Measurements from ENCODE around the gene TCF7L2.

Gene TCF7L2

GRCh38 chr10:113139699-113140098 is 189.7 kb downstream of the TCF7L2 start:
- DNase-seq = no peak

GRCh38 chr10:113140143-113141011 is 190.3 kb downstream of the TCF7L2 start:
- DNase-seq = no peak

GRCh38 chr10:113142601-113143362 is 192.7 kb downstream of the TCF7L2 start:
- no peak for DNase-seq

DNA sequence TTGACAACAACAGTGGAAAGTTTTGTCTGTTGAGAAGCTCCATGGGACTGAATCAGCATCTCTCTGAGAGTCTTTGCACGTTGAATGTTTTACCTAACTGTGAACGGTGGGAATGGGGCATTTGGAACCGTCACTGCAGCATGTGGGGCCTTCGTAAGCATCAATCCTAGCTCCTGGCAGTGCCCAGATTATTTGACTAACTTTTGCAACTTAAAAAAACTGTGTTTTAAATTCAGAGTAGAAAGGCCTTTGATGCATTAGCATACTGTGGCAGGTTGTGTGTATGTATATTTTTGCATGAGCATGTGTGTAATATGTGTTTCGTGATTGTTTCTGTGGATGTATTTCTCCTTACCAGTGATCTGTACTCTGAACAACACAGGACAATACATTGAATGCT is 194.5 kb downstream of the TCF7L2 start:
- no peak for DNase-seq

- DNase-seq = no peak
Measured at GRCh38 chr10:113148071-113148825, 198.2 kb downstream of the TCF7L2 start.

DNA sequence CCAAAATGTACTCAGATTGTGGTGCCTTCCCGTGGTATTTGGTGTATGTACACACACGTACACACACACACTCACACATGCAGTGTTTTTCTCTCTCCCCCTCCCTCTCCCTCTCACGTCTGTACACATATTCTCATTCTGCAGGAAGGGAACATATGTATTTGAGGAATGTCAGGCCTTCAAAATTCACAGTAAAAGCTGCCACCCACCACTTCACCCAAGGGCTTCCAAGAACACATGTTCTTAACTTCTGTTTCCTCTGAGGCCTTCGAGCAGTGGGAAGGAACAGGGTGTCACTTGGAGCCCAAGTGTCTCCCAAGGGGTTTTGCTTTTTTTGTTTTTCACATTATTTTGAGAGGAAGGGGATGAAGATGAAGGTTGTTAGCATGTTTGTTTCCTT is 198.9 kb downstream of the TCF7L2 start:
- peak in 9 of 58 donors; percentile 8 to 41 (median 16) for DNase-seq

DNA sequence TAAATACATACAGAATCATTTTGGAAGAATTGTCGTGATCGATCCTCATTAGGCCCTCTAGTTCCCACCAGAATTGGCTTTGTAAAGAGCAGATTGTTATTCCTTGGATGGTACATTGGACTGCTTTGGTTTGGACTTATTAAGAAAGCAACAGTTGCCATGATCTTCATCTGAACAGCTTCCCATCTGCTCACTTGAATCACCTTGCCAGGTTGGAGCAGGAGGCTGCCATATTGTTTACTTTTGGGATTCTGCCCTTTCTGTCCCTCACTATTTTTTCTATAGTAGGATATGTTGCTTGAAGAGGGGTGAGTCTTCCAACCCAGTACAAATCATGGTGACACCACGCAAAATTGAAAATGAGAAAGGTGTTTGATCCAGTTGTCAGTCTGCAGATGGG is 199.6 kb downstream of the TCF7L2 start:
- DNase-seq = no peak

DNA sequence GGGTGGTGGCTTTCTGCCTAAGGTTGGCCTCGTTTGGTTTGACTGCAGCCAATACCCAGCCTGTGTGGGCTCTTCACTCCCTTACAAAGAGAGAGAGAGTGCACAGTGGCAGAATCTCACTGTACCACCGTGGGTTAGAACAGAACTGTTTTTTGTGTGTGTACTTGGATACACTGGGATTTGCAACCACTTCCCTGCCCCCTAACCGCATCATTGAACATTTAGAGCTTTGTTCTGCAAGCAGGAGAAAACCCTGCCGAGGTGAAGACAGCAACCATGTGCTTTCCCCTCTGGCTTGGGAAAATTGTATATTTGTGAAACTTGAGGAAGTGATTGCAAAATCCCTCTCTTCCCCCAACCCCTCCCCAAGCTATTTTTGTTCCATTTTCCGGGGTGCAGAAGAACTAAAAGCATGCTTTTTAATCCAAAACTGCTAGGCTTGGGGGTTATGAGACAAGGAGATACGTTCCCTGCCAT is 201.2 kb downstream of the TCF7L2 start:
- peak in 34 of 58 donors; percentile 12 to 69 (median 33) for DNase-seq

- no peak for DNase-seq
Measured at GRCh38 chr10:113153493-113154102, 203.6 kb downstream of the TCF7L2 start.

DNA sequence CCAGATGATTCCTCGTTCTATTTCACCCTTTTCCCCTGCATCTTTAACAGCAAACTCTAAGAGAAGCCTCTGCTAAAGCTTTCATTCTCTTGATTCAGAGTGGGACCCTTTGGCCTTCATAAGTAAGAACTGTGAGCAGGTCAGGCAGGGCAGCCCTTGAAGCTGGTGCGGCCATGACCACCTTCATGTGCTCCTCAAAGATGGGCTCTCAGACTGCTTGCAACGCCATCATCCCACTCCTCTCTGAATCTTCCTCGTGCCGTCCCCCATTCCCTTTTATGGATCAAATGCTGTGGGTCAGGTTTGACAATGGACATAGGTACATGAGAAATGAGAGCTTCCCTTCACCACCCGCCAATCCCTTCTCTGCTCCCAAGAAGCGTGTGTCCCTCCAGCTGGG is 207.4 kb downstream of the TCF7L2 start:
- DNase-seq = no peak

- DNase-seq = no peak
Measured at GRCh38 chr10:113158183-113158582, 208.1 kb downstream of the TCF7L2 start.

DNA sequence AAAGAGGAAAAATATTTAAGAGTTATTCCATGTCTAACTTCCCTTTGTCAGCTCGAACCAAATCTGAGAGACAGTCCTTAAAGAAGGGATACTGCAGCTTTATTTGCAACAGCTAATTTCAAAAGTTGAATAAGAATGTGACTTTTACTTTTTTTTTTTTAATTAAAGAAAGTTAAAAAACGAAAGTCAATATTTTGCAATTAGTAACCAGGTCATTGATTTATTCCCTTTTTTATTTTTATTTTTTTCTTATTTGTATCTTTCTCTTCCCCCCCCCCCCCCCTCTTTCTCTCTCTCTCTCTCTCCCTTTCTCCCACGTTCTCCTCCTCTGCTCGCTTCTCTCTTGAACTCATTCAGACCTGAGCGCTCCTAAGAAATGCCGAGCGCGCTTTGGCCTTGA is 209.5 kb downstream of the TCF7L2 start:
- no peak for DNase-seq

DNA sequence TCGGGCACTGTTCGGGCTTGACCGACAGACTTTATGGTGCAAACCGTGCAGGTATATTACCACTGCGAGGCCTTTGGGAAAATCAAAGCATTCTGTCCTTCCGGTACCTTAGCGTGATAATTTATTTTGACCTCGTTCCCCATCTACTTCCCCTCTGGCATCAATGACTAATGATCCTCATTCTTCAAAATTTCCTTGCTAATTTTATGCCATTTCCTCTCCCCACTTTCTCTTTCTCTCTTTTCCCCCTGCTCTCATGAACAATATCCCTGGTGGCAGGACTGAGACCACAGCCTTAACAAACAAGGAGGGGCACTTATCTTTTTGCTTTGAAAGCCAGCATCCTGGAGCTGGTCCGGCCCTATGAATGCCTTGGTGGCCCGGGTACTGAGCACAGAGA is 210.6 kb downstream of the TCF7L2 start:
- DNase-seq = no peak

DNA sequence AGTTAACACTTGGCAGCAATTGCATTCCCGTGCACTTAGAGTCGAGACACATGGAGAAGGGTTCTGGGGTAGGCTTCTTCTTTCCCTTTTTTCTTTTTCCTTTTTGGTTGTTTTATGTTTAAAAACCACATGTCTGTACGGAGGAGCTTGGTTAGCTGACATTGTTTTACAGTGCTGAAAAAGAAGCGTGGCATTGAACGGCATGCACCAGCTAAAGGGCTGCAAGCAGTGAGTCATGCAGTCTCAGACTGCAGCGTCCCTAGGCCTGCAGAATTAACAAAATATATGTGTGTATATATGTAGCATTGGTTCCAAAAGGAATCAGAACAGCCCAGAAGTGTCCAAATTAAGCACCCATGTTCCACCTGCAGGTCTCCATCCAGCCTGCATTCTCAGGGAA is 211.0 kb downstream of the TCF7L2 start:
- DNase-seq = no peak

- DNase-seq = no peak
Measured at GRCh38 chr10:113162960-113163359, 212.9 kb downstream of the TCF7L2 start.

- DNase-seq = no peak
Measured at GRCh38 chr10:113165673-113166072, 215.6 kb downstream of the TCF7L2 start.

DNA sequence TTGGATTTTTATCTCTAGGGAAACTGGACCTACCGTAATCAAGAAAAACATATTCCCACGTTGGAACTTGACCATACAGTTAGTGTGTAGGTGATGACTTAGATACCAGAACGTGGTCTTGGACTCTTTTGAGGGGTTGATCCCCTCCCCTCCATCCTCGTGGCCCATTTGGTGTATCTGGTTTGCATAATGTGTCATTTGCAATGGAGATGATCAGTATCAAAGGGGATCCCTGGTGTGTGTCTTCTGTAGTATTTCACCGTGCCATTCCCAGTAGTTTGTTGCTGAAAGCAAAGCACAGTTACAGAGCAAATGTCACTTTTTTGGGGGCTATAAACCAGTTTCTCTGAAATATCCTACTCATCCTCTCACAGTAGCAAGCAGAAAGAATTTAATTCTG is 217.7 kb downstream of the TCF7L2 start:
- no peak for DNase-seq

DNA sequence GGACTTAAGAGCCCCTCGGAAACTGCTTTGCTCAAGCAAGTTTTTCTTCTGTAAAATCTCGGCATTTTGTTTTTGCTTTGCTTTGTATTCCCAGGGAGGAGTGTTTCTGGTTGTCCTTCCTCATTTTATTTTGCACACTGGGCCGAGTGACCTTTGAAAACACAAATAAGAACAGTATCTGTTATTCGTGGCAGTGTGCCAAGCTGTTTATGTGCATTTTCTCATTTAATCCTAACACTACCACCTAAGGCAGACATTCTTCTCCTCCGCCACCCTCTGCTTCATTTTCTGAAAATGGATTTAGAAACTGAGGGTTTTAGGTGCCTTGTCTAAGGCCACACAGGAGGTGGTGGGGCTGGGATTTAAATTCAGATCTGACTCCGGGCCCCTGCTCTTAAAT is 218.5 kb downstream of the TCF7L2 start:
- DNase-seq = no peak

- DNase-seq = no peak
Measured at GRCh38 chr10:113169111-113169510, 219.1 kb downstream of the TCF7L2 start.

DNA sequence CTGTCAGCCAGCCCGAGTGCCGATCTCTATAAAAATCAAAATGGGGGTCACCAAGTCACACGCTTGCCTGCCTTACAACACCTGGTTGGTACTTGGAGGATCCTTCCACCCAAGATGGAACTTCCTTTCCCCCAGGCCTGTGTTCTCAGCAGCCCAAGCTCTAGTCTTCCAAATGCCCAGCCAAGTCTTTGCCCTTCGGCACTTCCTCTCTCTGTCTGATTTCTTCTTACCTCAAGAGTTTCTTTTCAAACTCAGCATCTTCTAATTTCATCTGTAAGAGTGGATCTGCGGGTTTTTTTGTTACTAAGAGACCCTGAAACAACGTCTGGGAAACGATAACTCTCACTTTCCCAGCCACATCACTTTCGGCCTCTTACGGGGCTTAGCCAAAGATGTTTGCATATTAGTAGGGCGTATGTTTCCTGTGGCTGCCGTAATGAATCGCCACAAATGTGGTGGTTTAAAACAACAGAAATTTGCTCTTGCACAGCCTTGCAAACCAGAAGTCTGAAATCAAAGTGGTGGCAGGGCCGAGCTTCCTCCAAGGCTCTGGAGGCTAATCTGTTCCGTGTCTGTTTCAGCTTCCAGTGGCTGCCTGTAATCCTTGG is 219.9 kb downstream of the TCF7L2 start:
- no peak for DNase-seq

DNA sequence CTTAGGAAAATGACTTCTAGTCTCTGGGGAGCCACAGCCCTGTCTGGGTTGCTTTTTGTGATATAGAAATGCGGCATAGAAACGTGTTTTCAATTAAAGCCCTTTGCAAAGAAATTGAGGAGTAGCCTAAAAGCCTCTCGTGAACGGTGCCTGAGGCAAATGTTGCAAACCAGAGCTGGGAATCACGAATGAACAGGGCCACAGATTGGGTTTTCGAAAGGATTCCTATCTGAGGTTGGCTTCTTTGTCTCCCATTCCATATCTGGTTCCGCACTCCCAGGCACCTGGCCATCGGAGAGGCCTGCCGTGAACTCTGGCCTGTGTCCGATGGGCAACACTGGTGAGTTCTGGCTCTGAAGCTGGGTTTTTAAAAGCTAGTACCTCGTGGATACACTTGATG is 221.6 kb downstream of the TCF7L2 start:
- DNase-seq = no peak
